SKM-1 treated with dmso at 0.1 percent for 144 hours (cell line): ENCODE measurements around the gene ARNT2.

Experiments used
- DNase-seq: peaks from one replicate; lab custom pipeline; 2025; ENCODE audit not compliant: unreplicated experiment; lab: John Stamatoyannopoulos, UW

The ARNT2 gene

GRCh38 chr15:80405970-80406369 is 1.8 kb downstream of the ARNT2 start:
- no peak for DNase-seq

- DNase-seq, result no peak
Measured at GRCh38 chr15:80411788-80412288, 7.7 kb downstream of the ARNT2 start.

- DNase-seq, result no peak
Measured at GRCh38 chr15:80414546-80415357, 10.6 kb downstream of the ARNT2 start.

- DNase-seq, result no peak
Measured at GRCh38 chr15:80415358-80415670, 11.1 kb downstream of the ARNT2 start.

GRCh38 chr15:80416702-80417101 is 12.5 kb downstream of the ARNT2 start:
- DNase-seq, result no peak

GRCh38 chr15:80418892-80419537 is 14.8 kb downstream of the ARNT2 start:
- DNase-seq, result peak; percentile 11

GRCh38 chr15:80419546-80419945 is 15.4 kb downstream of the ARNT2 start:
- no peak for DNase-seq

GRCh38 chr15:80420658-80421057 is 16.5 kb downstream of the ARNT2 start:
- DNase-seq, result no peak

GRCh38 chr15:80423215-80423614 is 19.0 kb downstream of the ARNT2 start:
- no peak for DNase-seq

- no peak for DNase-seq
Measured at GRCh38 chr15:80424381-80424780, 20.2 kb downstream of the ARNT2 start.

GRCh38 chr15:80426316-80426715 is 22.1 kb downstream of the ARNT2 start:
- DNase-seq, result no peak

- DNase-seq, result no peak
Measured at GRCh38 chr15:80429964-80430363, 25.8 kb downstream of the ARNT2 start.

GRCh38 chr15:80431635-80432344 is 27.6 kb downstream of the ARNT2 start:
- no peak for DNase-seq

- no peak for DNase-seq
Measured at GRCh38 chr15:80432345-80432702, 28.1 kb downstream of the ARNT2 start.

GRCh38 chr15:80433836-80434235 is 29.7 kb downstream of the ARNT2 start:
- no peak for DNase-seq

GRCh38 chr15:80434926-80435720 is 30.9 kb downstream of the ARNT2 start:
- peak; percentile 42 for DNase-seq

- DNase-seq, result no peak
Measured at GRCh38 chr15:80436511-80437307, 32.5 kb downstream of the ARNT2 start.

GRCh38 chr15:80437334-80437891 is 33.2 kb downstream of the ARNT2 start:
- DNase-seq, result peak; percentile 38

- DNase-seq, result no peak
Measured at GRCh38 chr15:80439140-80439539, 35.0 kb downstream of the ARNT2 start.

GRCh38 chr15:80440024-80440423 is 35.8 kb downstream of the ARNT2 start:
- no peak for DNase-seq
